Chondrocyte (in vitro differentiated cells): Measurements from ENCODE around the gene AOX1. TPM values are rescaled to one million over a fixed set of nuclear protein-coding genes. Genes with fewer than 3 reads are reported as not detected.
"Not testable (repeated sequence)": the region's sequence is repeated elsewhere in the genome, so short reads cannot be mapped to it uniquely, and the experiment has no call there.

ENCODE experiments used
- DNase-seq: peaks from one replicate; pipeline ENCODE4 v3.0.0; 2021; ENCODE audit warnings: mixed read lengths, low spot score
- H3K27ac Mint-ChIP-seq: one replicate; pipeline ENCODE4 v1.8.0; 2021; ENCODE audit warnings: mild to moderate bottlenecking, moderate library complexity, mixed read lengths; ENCODE audit not compliant: unreplicated experiment
- H3K27me3 Mint-ChIP-seq: 2 replicates; pipeline ENCODE4 v1.8.0; 2021; ENCODE audit warnings: low read depth, mixed read lengths
- H3K36me3 Mint-ChIP-seq: 2 replicates; pipeline ENCODE4 v1.8.0; 2021; ENCODE audit warnings: low read depth, mixed read lengths
- H3K4me1 Mint-ChIP-seq: 2 replicates; pipeline ENCODE4 v1.8.0; 2021; ENCODE audit warnings: low read depth, mild to moderate bottlenecking, mixed read lengths
- H3K4me3 Mint-ChIP-seq: one replicate; pipeline ENCODE4 v1.8.0; 2021; ENCODE audit warnings: mild to moderate bottlenecking, moderate library complexity, mixed read lengths; ENCODE audit not compliant: unreplicated experiment
- H3K9me3 Mint-ChIP-seq: 2 replicates; pipeline ENCODE4 v1.8.0; 2021; ENCODE audit warnings: low read depth, mixed read lengths
- total RNA-seq: library from RNA; stranded (reverse); gene quantifications from 3 replicates; pipeline ENCODE4 v1.2.1, GENCODE V29; 2021
- TF ChIP-seq, protein P1 (sequence below): fragments of 200-600 bp; sonication (generic); IDR thresholded peaks from 2 replicates; pipeline ENCODE4 v1.5.0; 2021; ENCODE audit warnings: antibody characterized with exemption, mild to moderate bottlenecking, moderate library complexity

AOX1 gene
- total RNA-seq, 1 donor from 2014 or later, result 1.7 TPM

DNA sequence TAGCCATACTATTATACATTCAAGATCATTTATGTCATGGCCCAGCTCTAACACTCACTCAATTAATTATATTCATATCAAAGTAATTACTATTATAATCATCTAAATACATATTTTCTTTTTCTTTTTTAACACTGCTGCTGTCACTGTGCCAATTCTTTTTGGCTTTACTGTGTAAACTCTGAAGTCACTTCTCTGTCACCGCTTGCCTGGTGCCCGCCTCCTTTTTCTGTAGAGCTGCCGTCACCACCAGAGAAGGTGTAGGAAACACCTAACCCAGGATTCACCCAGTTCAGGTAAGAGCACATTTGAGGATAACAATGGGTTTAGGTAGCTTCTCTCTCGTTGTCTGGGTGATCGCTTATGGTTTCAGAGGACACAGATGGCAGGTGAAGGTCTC is 93.3 kb downstream of the AOX1 start:
- Mint-ChIP-seq H3K4me1 (peaks cover 10% of the 10 kb centered on the region), H3K27me3 (no peaks in the 10 kb centered on the region), H3K27ac (no peak overlapping the region), H3K9me3 (no peaks in the 10 kb centered on the region), H3K4me3 (no peak overlapping the region), H3K36me3 (no peaks in the 10 kb centered on the region)
- TF ChIP-seq, protein P1, sequence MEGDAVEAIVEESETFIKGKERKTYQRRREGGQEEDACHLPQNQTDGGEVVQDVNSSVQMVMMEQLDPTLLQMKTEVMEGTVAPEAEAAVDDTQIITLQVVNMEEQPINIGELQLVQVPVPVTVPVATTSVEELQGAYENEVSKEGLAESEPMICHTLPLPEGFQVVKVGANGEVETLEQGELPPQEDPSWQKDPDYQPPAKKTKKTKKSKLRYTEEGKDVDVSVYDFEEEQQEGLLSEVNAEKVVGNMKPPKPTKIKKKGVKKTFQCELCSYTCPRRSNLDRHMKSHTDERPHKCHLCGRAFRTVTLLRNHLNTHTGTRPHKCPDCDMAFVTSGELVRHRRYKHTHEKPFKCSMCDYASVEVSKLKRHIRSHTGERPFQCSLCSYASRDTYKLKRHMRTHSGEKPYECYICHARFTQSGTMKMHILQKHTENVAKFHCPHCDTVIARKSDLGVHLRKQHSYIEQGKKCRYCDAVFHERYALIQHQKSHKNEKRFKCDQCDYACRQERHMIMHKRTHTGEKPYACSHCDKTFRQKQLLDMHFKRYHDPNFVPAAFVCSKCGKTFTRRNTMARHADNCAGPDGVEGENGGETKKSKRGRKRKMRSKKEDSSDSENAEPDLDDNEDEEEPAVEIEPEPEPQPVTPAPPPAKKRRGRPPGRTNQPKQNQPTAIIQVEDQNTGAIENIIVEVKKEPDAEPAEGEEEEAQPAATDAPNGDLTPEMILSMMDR, result no peak
- DNase-seq, result no peak

GRCh38 chr2:200679535-200679934 is 93.7 kb downstream of the AOX1 start:
- Mint-ChIP-seq H3K36me3 (no peaks in the 10 kb centered on the region), H3K27me3 (no peaks in the 10 kb centered on the region), H3K4me3 (no peak overlapping the region), H3K4me1 (peaks cover 10% of the 10 kb centered on the region), H3K9me3 (no peaks in the 10 kb centered on the region), H3K27ac (peak overlapping the region; percentile 27)
- TF ChIP-seq, protein P1, result no peak
- no peak for DNase-seq

GRCh38 chr2:200681697-200682096 is 95.9 kb downstream of the AOX1 start:
- no peak overlapping the region for H3K27ac Mint-ChIP-seq
- TF ChIP-seq, protein P1, result no peak
- no peak for DNase-seq

DNA sequence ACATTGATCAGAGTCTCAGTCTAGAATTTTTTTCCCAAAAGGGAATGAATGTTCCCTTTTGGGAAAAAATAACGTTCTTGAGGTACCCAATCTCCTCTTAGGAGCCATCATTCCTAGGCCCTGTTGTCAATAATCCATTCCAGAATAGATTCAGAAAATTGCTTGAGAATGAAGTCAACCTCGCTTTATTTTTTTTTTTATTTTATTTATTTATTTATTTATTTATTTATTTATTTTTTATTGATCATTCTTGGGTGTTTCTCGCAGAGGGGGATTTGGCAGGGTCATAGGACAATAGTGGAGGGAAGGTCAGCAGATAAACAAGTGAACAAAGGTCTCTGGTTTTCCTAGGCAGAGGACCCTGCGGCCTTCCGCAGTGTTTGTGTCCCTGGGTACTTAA is 96.6 kb downstream of the AOX1 start:
- not testable (repeated sequence) for H3K4me3 Mint-ChIP-seq, H3K9me3 Mint-ChIP-seq, DNase-seq, H3K36me3 Mint-ChIP-seq, H3K27ac Mint-ChIP-seq
- Mint-ChIP-seq H3K27me3 (peaks cover 10% of the 10 kb centered on the region), H3K4me1 (peaks cover 10% of the 10 kb centered on the region)

More at GRCh38 chr2:200681697-200682096, 95.9 kb downstream of the AOX1 start:
- no peaks in the 10 kb centered on the region for H3K36me3 Mint-ChIP-seq
- no peak overlapping the region for H3K4me3 Mint-ChIP-seq
- peaks cover 7% of the 10 kb centered on the region for H3K27me3 Mint-ChIP-seq
- peaks cover 10% of the 10 kb centered on the region for H3K4me1 Mint-ChIP-seq
- no peaks in the 10 kb centered on the region for H3K9me3 Mint-ChIP-seq

DNA sequence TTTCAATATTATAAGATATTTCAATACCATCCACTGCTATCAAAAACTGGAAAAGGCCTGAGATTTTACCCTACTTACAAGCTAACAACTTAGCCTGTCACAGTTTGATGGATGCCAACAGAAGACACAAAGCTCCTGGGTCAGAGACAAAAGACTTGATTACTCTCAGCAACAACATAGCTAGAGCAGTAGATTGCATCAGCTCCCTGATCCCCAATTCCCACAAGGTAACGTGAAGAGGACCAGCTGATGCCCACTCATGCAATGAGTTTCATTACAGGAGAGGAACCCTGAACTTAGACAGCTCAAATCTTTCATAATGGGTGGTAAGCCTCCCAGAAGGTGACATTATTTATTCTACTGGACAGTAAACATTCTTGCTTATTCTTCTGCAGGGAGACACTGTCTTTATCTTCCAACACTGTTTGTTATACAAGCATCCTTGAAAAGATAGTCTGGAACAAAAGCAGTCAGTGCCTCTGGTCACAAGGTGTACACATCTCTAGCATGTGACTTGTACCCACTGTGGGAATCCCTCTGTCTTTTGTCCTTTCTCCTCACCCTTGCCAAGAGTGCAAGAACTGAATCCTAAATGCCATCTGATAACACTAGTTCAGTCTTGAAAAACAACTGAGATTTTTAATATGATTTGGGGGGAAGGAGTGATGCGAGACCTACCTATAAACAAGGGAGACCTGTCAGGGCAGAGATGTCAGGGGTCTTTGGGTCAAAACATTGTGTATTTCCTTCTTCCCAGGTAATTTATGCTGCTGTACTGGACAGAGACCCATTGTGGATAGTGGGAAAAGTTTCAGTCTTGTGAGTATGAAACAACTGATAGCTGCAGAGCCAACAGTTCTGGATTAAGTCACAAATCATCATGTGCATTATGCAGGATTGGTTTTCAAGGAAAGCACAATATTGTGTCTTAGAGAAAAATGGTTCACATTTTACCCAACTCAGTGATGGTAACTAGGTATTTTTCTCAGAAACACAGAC is 102.4 kb downstream of the AOX1 start:
- Mint-ChIP-seq H3K9me3 (no peaks in the 10 kb centered on the region), H3K4me1 (no peaks in the 10 kb centered on the region)

More for the DNA sequence above, 102.4 kb downstream of the AOX1 start:
- H3K36me3 Mint-ChIP-seq, result no peaks in the 10 kb centered on the region
- TF ChIP-seq, protein P1, result no peak
- H3K27ac Mint-ChIP-seq, result no peak overlapping the region
- H3K4me3 Mint-ChIP-seq, result no peak overlapping the region
- H3K27me3 Mint-ChIP-seq, result peaks cover 13% of the 10 kb centered on the region
- DNase-seq, result no peak
